GM18499 (cell line): ENCODE data around the gene EMP1.

Experiments
- ATAC-seq: cut with Tn5 transposase; IDR thresholded peaks from one replicate; pipeline ENCODE4 v1.9.1; 2021; ENCODE audit warnings: moderate number of reproducible peaks; ENCODE audit not compliant: insufficient read depth, unreplicated experiment

The EMP1 gene

GRCh38 chr12:13215056-13215455 lies 18.5 kb downstream of the EMP1 start:
- no peak for ATAC-seq

- ATAC-seq = no peak
Observed at GRCh38 chr12:13218641-13219040, 22.1 kb downstream of the EMP1 start.

- ATAC-seq = no peak
Observed at GRCh38 chr12:13219320-13219719, 22.8 kb downstream of the EMP1 start.

GRCh38 chr12:13220838-13221237 lies 24.3 kb downstream of the EMP1 start:
- ATAC-seq = no peak

- no peak for ATAC-seq
Observed at GRCh38 chr12:13222076-13222475, 25.6 kb downstream of the EMP1 start.

GRCh38 chr12:13223179-13223804 lies 26.8 kb downstream of the EMP1 start:
- no peak for ATAC-seq

GRCh38 chr12:13223941-13224340 lies 27.4 kb downstream of the EMP1 start:
- ATAC-seq = no peak

GRCh38 chr12:13227191-13227590 lies 30.7 kb downstream of the EMP1 start:
- ATAC-seq = no peak

- ATAC-seq = no peak
Observed at GRCh38 chr12:13228579-13228978, 32.1 kb downstream of the EMP1 start.

- no peak for ATAC-seq
Observed at GRCh38 chr12:13229504-13229903, 33.0 kb downstream of the EMP1 start.

- ATAC-seq = no peak
Observed at GRCh38 chr12:13230500-13230899, 34.0 kb downstream of the EMP1 start.

- no peak for ATAC-seq
Observed at GRCh38 chr12:13233830-13234641, 37.5 kb downstream of the EMP1 start.

- no peak for ATAC-seq
Observed at GRCh38 chr12:13238204-13238603, 41.7 kb downstream of the EMP1 start.

- no peak for ATAC-seq
Observed at GRCh38 chr12:13241833-13242488, 45.4 kb downstream of the EMP1 start.

GRCh38 chr12:13242936-13243335 lies 46.4 kb downstream of the EMP1 start:
- no peak for ATAC-seq

GRCh38 chr12:13243516-13244070 lies 47.1 kb downstream of the EMP1 start:
- ATAC-seq = no peak

- ATAC-seq = no peak
Observed at GRCh38 chr12:13247596-13247995, 51.1 kb downstream of the EMP1 start.

- no peak for ATAC-seq
Observed at GRCh38 chr12:13248964-13249363, 52.4 kb downstream of the EMP1 start.

GRCh38 chr12:13250416-13250815 lies 53.9 kb downstream of the EMP1 start:
- ATAC-seq = no peak

GRCh38 chr12:13251521-13251920 lies 55.0 kb downstream of the EMP1 start:
- ATAC-seq = no peak

GRCh38 chr12:13252024-13252423 lies 55.5 kb downstream of the EMP1 start:
- no peak for ATAC-seq
